ENCODE measurements around the gene VASH2.
"Not testable (repeated sequence)": the region's sequence is repeated elsewhere in the genome, so short reads cannot be mapped to it uniquely, and the experiment has no call there.

- TF ChIP-seq, protein P1, sequence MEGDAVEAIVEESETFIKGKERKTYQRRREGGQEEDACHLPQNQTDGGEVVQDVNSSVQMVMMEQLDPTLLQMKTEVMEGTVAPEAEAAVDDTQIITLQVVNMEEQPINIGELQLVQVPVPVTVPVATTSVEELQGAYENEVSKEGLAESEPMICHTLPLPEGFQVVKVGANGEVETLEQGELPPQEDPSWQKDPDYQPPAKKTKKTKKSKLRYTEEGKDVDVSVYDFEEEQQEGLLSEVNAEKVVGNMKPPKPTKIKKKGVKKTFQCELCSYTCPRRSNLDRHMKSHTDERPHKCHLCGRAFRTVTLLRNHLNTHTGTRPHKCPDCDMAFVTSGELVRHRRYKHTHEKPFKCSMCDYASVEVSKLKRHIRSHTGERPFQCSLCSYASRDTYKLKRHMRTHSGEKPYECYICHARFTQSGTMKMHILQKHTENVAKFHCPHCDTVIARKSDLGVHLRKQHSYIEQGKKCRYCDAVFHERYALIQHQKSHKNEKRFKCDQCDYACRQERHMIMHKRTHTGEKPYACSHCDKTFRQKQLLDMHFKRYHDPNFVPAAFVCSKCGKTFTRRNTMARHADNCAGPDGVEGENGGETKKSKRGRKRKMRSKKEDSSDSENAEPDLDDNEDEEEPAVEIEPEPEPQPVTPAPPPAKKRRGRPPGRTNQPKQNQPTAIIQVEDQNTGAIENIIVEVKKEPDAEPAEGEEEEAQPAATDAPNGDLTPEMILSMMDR (IDR thresholded peaks at IDR 0.05), result not testable (repeated sequence)
- TF ChIP-seq POLR2A (IDR thresholded peaks at IDR 0.05), result not testable (repeated sequence)
Observed at GRCh38 chr1:212993960-212994359, 43.6 kb downstream of the VASH2 start.
